ENCODE measurements around the gene SOX13. TPM values are rescaled to one million over a fixed set of nuclear protein-coding genes. Genes with fewer than 3 reads are reported as not detected.

The SOX13 gene
- total RNA-seq, 4 donors from 2014 or later, result 13.3 to 25.6 (median 21.7) TPM

DNA sequence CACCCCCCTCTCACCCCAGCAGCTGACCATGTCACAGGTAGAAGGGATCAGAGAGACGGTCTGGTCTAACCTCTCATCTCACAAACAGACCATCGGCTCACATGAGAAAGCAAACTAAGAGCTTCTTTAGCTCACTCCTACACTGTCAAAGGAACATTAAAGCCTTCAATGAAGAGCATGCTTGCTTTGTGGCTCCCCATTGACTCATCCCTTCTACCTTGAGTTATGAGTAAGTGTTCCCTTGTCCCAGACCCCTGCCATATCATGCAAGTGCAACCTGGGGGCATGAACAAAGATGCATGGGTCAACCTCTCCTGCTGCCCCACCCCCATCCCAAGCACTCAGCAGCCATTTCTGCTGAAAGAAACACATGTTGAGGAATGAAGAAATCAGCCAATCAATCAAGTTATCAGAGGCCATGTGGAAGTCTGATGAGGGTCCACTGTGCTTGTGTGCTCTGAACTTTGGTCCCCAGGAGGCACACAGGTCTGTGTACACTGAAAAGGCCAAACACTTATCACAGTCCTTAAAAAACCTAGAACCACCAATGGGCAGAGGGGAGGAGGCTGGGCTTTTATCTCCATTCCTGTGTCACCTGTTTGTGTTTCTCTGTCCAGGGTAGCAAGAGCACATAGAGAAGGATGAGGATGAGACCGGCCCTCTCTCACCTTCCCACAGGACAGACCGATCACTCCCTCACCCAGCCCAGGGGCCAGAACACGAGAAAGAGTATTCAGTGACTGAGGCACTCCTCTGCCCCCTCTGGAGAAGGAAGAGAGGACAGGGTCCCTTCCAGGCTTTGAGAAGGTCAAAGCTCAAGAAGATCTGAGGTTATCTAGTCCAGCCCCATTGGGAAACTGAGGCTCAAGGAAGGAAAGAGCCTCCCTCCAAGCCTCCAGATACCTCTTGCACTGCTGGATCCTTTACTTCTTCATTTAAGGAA, 69.4 kb downstream of the SOX13 start:
- H3K4me3 ChIP-seq, result no peak overlapping the region
- intact Hi-C loops (cut with DNase I), result no loop called here
- H3K4me1 ChIP-seq, result no peaks in the 10 kb centered on the region
- H3K27me3 ChIP-seq, result peaks cover 0 to 9% (median 0%) of the 10 kb centered on the region in 4 donors
- peaks cover 0 to 14% (median 7%) of the 10 kb centered on the region in 4 donors for H3K36me3 ChIP-seq
- TF ChIP-seq, protein P1, sequence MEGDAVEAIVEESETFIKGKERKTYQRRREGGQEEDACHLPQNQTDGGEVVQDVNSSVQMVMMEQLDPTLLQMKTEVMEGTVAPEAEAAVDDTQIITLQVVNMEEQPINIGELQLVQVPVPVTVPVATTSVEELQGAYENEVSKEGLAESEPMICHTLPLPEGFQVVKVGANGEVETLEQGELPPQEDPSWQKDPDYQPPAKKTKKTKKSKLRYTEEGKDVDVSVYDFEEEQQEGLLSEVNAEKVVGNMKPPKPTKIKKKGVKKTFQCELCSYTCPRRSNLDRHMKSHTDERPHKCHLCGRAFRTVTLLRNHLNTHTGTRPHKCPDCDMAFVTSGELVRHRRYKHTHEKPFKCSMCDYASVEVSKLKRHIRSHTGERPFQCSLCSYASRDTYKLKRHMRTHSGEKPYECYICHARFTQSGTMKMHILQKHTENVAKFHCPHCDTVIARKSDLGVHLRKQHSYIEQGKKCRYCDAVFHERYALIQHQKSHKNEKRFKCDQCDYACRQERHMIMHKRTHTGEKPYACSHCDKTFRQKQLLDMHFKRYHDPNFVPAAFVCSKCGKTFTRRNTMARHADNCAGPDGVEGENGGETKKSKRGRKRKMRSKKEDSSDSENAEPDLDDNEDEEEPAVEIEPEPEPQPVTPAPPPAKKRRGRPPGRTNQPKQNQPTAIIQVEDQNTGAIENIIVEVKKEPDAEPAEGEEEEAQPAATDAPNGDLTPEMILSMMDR (IDR thresholded peaks at IDR 0.05), result no peak
- no peak for TF ChIP-seq POLR2A (IDR thresholded peaks at IDR 0.05; ENCODE audit: low read depth)
- TF ChIP-seq EP300 (IDR thresholded peaks at IDR 0.05), result no peak
- no peak for TF ChIP-seq POLR2AphosphoS5 (IDR thresholded peaks at IDR 0.05)
- no peak overlapping the region for H3K27ac ChIP-seq (replicated peaks in 1 of 4)
- DNase-seq (ENCODE audit: extremely low spot score), result no peak
- no peaks in the 10 kb centered on the region for H3K9me3 ChIP-seq
- WGBS, result 93% methylated on average over 5 of the region's 5 CpGs

DNA sequence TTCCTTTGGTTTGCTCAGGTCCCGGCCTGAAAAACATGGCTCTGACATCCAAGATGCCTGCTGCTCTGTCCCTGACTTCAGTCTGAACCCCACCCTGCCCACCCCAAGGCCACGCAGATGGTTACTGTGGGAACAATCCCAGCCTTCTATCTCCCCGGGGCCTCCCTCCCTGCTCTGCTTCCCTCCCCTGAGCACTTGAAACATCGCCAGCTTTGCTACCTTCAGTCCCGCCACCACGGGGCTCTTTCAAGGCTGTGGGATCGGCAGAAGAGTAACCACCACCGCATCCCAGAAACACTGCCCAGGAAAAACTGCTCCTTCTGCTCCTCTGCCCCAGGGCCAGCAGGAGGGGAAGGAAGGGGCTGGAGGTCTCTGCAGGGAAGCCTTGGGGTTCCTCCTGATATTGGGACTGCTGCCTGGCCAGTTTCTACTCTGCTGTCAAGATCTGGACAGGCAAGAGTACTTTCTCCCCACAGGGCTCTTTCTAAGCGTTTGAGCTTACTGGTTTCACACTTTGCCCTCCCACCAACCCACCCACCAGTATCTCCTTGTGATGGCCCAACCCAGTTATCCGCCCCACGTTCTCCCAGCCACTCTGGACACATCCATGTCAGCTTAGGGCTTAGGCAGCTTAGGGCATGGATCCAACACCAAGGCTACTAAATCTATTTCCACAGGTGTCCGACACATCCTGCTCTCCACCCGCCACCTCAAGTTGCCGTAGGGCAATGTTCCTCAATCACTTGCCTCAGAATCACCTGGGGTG, 70.5 kb downstream of the SOX13 start:
- peaks cover 0 to 9% (median 0%) of the 10 kb centered on the region in 4 donors for H3K27me3 ChIP-seq
- DNase-seq (ENCODE audit: extremely low spot score), result no peak
- no peaks in the 10 kb centered on the region for H3K4me1 ChIP-seq
- H3K4me3 ChIP-seq, result no peak overlapping the region
- 83% methylated on average over 13 of the region's 14 CpGs for WGBS
- H3K36me3 ChIP-seq, result peaks cover 0 to 10% (median 3%) of the 10 kb centered on the region in 4 donors
- intact Hi-C loops (cut with DNase I), result no loop called here
- no peaks in the 10 kb centered on the region for H3K9me3 ChIP-seq
- TF ChIP-seq, protein P1 (IDR thresholded peaks at IDR 0.05), result no peak
- TF ChIP-seq POLR2A (IDR thresholded peaks at IDR 0.05; ENCODE audit: low read depth), result no peak
- no peak for TF ChIP-seq POLR2AphosphoS5 (IDR thresholded peaks at IDR 0.05)
- TF ChIP-seq EP300 (IDR thresholded peaks at IDR 0.05), result no peak
- no peak overlapping the region for H3K27ac ChIP-seq (replicated peaks in 1 of 4)

DNA sequence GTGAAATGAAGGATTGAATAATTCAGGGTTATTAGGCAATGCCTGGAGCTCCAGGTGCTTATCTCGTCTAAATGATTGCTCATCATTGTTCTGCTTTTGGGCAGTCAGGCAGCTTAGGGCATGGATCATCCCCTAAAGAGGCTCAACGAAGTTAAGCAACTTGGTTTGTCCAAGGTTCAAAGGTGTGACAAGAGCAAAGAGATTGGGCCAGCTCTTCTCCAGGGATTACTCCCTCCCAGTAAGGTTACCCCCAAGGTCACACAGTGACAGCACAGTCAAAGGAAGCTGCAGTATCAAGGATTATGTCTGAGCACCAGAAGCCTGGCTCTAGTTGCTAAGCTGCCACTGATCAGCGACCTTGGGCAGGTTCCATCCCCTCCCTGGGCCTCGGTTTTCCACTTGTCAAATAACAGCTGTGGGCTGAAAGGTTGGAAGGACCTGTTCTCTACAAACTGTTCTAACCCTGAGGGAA, 72.2 kb downstream of the SOX13 start:
- no peak for DNase-seq (ENCODE audit: extremely low spot score)
- TF ChIP-seq POLR2A (IDR thresholded peaks at IDR 0.05; ENCODE audit: low read depth) (no peak), POLR2AphosphoS5 (IDR thresholded peaks at IDR 0.05) (no peak), EP300 (IDR thresholded peaks at IDR 0.05) (no peak)
- TF ChIP-seq, protein P1 (IDR thresholded peaks at IDR 0.05), result no peak
- 85% methylated on average over 4 of the region's 4 CpGs for WGBS

DNA sequence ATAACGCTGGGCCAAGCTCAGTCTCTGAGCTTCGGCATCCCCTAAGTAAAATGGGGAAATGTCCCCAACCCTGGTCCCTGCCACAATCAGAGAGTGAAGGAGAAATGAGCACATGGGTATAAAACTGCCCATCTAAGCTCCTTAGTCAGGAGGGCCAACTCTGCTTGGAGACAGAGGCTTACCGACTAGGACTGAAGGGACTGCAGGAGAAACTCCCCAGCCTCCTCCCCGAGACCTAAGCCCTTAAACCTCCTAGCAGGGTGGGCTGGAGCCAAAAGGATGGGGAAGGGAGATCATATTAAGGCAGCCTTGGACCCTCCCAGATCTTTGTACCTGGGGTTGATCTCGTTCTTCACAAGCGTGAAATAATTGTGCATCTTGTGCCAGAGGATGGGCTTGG, 73.4 kb downstream of the SOX13 start:
- intact Hi-C loops (cut with DNase I), result no loop called here
- DNase-seq (ENCODE audit: extremely low spot score), result no peak
- no peak overlapping the region for H3K27ac ChIP-seq (replicated peaks in 1 of 4)

More for the DNA sequence above, 72.2 kb downstream of the SOX13 start:
- peaks cover 0 to 4% (median 0%) of the 10 kb centered on the region in 4 donors for H3K36me3 ChIP-seq
- no peak overlapping the region for H3K4me3 ChIP-seq
- no peak overlapping the region for H3K27ac ChIP-seq (replicated peaks in 1 of 4)
- no peaks in the 10 kb centered on the region for H3K9me3 ChIP-seq
- peaks cover 0 to 9% (median 0%) of the 10 kb centered on the region in 4 donors for H3K27me3 ChIP-seq
- peaks cover 0 to 5% (median 2%) of the 10 kb centered on the region in 4 donors for H3K4me1 ChIP-seq
- intact Hi-C loops (cut with DNase I), result no loop called here

More for the DNA sequence above, 73.4 kb downstream of the SOX13 start:
- H3K36me3 ChIP-seq, result peaks cover 0 to 4% (median 0%) of the 10 kb centered on the region in 4 donors
- TF ChIP-seq POLR2A (IDR thresholded peaks at IDR 0.05; ENCODE audit: low read depth) (no peak), EP300 (IDR thresholded peaks at IDR 0.05) (no peak), POLR2AphosphoS5 (IDR thresholded peaks at IDR 0.05) (no peak)
- TF ChIP-seq, protein P1 (IDR thresholded peaks at IDR 0.05), result no peak
- no peak overlapping the region for H3K4me3 ChIP-seq
- peaks cover 0 to 18% (median 14%) of the 10 kb centered on the region in 4 donors for H3K4me1 ChIP-seq
- WGBS, result 80% methylated on average over 6 of the region's 6 CpGs
- H3K9me3 ChIP-seq, result no peaks in the 10 kb centered on the region
- peaks cover 0 to 17% (median 3%) of the 10 kb centered on the region in 4 donors for H3K27me3 ChIP-seq

Data from esophagus muscularis mucosa (tissue), 4 donors.